Measurements from ENCODE around the gene CHRM1.

The CHRM1 gene

GRCh38 chr11:62933285-62933684 is 12.1 kb upstream of the CHRM1 start:
- no peak overlapping the region for H3K4me3 ChIP-seq
- DNase-seq (ENCODE audit: low spot score) = no peak

GRCh38 chr11:62931499-62932278 is 10.5 kb upstream of the CHRM1 start:
- no peak for TF ChIP-seq CTCF (IDR thresholded peaks at IDR 0.05)
- no peak for DNase-seq (ENCODE audit: low spot score)
- Histone ChIP-seq H3K27ac (no peak overlapping the region), H3K4me3 (no peak overlapping the region)

More at GRCh38 chr11:62933285-62933684, 12.1 kb upstream of the CHRM1 start:
- TF ChIP-seq CTCF (IDR thresholded peaks at IDR 0.05) = no peak
- H3K27ac ChIP-seq = no peak overlapping the region

GRCh38 chr11:62930666-62931065 is 9.5 kb upstream of the CHRM1 start:
- no peak for DNase-seq (ENCODE audit: low spot score)
- Histone ChIP-seq H3K27ac (no peak overlapping the region), H3K4me3 (no peak overlapping the region)
- TF ChIP-seq CTCF (IDR thresholded peaks at IDR 0.05) = no peak

GRCh38 chr11:62930157-62930556 is 9.0 kb upstream of the CHRM1 start:
- Histone ChIP-seq H3K27ac (no peak overlapping the region), H3K4me3 (no peak overlapping the region)
- no peak for TF ChIP-seq CTCF (IDR thresholded peaks at IDR 0.05)
- DNase-seq (ENCODE audit: low spot score) = no peak

GRCh38 chr11:62928011-62928410 is 6.8 kb upstream of the CHRM1 start:
- no peak for TF ChIP-seq CTCF (IDR thresholded peaks at IDR 0.05)
- Histone ChIP-seq H3K27ac (no peak overlapping the region), H3K4me3 (no peak overlapping the region)
- no peak for DNase-seq (ENCODE audit: low spot score)

- no peak overlapping the region for H3K27ac ChIP-seq
- H3K4me3 ChIP-seq = peak overlapping the region; percentile 62
- no peak for DNase-seq (ENCODE audit: low spot score)
- TF ChIP-seq CTCF (IDR thresholded peaks at IDR 0.05) = no peak
Observed at GRCh38 chr11:62926680-62927455, 5.7 kb upstream of the CHRM1 start.
